COLO829 (cell line): ENCODE data around the gene STK11.

Experiments used
- DNase-seq: peaks from one replicate; pipeline ENCODE4 v3.0.0; 2012; ENCODE audit warnings: low spot score

Gene STK11

DNA sequence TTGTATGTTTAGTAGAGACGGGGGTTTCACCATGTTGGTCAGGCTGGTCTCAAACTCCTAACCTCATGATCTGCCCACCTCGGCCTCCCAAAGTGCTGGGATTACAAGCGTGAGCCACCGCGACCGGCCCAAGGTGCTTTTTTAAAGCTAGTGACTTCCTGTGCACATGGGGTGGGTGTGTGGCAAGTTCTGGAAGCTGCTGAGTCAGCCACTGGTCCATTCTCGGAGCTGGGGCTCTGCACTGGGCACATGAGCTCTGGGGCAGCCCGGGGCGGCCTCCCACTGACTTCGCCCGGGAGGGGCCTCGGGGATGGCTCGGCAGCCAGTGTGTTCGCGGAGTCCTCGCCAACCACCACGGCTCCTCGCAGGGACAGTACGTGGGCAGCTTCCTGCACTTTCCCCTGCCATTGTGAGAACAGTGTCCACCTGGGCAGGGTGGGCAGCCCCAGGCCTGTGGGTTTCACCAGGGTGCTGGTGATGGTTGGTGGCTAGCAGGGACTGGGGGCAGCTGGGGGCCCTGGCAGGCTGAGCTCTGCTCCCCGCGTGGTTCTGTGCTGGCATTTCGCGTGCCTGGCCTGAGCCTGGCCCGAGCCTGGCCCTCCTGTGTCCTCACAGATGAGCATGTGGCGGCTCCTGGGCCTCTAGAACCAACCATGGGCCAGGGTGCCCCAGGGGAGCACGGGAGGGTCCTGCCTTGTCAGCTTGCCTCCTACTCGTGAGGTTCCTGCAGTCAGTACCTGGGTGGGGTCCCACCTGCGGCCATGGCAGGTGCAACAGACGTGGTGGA is 20.1 kb downstream of the STK11 start:
- DNase-seq = no peak

DNA sequence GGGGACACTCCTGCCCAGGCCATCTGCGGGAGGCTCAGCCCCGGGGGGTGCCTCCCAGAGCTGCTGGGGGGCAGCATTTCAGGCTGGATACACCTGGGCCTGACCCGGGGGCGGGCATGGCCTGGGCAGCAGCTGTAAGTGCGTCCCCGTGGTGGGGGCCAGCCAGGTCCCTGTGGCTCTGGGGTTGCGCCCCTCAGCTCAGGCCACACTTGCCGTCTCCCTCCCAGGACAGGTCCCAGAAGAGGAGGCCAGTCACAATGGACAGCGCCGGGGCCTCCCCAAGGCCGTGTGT is 20.6 kb downstream of the STK11 start:
- no peak for DNase-seq

DNA sequence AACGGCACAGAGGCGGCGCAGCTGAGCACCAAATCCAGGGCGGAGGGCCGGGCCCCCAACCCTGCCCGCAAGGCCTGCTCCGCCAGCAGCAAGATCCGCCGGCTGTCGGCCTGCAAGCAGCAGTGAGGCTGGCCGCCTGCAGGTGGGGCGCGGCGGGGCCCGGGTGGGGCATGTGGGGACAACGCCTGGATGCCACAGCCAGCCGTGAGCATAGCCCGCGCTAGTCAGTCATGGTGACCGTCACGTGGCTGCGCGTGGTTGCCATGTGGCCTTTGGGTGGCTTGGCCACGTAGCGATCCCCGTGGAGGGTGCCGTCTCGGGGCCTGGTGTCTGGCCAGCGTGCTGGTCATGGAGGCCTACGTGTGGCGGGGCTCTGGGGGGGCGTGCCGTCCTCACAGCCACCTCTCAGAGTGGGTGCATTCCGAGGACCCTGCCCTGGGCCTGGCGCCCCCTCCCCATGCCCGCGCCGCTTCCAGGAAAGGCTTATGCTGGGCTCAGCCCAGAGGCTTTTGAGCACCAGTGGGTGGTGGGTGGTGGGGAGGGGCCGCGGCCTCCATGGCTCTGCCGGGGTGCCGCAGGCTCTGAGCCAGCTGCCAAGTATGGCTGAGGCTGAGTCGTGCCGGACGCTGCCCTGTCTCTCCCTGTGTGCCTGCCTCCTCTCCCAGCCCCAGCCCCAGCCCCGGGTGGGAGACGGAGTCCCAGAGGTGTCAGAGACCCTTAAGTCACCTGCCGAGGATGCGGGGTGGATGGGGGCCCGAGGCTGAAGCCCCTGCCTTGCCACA is 21.1 kb downstream of the STK11 start:
- no peak for DNase-seq

DNA sequence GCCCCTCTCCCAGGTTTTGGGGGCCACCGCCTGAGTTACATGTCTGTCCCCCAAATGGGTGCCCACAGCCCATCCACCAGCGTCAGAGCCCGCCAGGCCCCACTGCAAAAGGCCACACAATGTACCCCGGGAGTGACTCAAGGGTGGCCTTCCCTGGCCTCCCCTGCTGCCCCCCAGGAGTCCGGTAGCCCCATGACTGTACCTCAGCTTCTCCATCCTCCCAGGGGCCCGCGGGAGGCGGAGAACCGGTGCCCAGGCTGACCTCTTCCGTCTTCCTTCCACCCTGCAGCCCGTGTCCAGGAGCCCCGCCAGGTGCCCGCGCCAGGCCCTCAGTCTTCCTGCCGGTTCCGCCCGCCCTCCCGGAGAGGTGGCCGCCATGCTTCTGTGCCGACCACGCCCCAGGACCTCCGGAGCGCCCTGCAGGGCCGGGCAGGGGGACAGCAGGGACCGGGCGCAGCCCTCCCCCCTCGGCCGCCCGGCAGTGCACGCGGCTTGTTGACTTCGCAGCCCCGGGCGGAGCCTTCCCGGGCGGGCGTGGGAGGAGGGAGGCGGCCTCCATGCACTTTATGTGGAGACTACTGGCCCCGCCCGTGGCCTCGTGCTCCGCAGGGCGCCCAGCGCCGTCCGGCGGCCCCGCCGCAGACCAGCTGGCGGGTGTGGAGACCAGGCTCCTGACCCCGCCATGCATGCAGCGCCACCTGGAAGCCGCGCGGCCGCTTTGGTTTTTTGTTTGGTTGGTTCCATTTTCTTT is 21.9 kb downstream of the STK11 start:
- DNase-seq = no peak

DNA sequence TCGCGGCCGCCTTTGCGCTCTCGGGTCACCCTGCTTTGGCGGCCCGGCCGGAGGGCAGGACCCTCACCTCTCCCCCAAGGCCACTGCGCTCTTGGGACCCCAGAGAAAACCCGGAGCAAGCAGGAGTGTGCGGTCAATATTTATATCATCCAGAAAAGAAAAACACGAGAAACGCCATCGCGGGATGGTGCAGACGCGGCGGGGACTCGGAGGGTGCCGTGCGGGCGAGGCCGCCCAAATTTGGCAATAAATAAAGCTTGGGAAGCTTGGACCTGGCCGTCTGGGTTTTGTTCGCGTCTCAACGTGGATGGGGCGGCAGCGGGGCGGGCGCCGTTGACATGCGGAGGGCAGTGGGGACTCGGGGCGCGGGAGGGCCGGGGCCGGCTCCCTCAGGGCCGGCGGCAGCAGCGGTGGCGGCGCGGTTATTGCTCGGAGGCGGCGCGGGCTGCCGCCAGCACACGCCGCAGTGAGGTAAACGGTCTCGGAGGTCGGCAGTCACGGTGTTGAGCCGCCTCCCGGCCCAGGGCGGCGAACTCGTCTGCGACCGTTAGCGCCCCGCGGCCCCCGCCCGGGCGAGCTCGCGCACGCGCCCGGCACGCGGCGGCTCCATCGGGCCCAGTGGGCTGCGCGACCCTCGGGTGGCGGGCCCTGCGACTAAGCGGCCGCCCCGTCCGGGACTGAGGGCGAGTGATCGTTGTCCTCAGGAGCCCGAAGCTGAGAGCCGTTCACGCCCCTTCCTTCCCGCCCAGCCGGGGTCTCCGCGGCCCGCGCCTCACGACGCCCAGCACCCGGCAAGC is 22.8 kb downstream of the STK11 start:
- no peak for DNase-seq

DNA sequence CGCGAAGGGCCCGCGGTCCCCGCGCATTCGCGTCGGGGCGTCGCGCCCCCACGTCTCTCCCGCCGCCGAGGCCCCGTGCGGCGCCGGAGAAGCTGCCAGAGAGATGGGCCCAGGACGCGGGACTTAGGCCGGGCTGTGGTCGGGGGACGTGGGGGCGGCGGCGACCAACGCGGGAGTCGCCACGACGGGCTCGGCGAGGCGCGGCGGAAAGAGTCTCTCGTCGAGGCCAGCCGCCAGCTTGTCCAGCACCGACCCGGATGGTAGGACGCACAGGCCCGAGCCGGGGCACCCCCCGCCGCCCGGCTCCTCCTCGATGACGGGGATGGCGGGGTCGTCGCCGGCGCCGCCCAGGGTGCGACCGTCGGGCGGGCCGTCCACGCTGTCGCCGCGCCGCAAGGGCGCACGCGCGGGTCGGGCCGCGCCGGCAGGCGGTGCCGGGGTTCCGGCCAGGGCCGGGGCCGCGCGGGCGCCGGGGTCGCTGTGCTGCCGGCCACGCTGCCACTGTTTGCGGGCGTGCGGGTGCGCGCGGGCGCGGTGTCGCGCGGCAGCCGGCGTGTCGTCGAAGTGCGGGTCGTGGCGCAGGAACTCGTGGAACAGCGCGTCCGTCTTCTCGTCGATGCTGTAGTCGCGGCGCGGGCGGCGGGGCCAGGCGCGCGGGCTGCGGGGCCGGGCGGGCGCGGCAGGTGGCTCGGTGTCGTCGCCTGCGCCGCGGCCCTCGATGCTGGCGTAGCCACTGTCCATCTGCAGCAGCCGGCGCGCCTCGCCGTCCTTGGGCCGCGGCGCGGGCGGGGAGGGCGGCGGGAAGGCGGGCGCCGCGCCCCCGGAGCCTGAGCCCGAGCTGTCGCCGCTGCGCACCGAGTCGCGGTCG is 23.7 kb downstream of the STK11 start:
- no peak for DNase-seq

DNA sequence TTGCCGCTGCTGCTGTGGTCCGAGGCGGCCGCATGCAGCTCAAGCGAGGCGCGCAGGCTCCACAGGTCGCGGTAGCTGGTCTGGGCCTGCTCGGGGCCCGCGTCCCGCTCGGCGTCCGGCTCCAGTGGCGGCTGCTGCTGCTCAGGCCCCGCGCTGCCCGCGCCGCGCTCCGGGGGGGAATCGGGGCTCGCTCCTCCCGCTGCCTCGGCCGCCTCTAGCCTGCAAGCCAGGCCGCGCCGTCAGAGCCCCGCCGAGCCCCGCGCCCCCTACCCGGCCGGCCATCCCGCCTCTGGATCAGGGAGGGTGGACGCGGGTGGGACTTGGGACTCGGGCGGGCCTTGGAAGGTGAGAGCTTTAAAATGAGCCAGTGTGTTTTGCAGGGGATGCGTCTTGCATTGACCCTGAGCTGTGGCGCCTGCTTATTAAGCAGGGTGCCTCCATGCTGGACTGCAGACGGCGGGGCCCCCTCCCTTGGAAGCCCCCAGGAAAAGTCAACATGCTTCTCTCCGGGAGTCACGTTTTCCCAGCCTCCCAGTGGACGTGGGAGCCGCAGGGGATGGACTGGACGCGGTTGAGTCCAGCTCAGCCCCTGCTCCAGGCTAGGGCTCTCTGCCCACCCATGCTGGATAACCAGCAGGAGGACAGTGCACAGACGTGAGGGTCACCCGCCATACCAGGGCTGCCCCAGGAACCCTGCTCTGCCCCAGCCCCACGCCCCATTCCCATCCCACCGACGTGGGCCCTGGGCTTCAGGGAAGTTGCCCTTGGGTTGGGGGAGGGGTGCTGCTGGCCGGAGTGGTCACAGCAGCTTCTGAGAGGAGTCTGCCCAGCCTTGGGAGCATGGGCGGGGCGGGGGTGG is 24.6 kb downstream of the STK11 start:
- no peak for DNase-seq

DNA sequence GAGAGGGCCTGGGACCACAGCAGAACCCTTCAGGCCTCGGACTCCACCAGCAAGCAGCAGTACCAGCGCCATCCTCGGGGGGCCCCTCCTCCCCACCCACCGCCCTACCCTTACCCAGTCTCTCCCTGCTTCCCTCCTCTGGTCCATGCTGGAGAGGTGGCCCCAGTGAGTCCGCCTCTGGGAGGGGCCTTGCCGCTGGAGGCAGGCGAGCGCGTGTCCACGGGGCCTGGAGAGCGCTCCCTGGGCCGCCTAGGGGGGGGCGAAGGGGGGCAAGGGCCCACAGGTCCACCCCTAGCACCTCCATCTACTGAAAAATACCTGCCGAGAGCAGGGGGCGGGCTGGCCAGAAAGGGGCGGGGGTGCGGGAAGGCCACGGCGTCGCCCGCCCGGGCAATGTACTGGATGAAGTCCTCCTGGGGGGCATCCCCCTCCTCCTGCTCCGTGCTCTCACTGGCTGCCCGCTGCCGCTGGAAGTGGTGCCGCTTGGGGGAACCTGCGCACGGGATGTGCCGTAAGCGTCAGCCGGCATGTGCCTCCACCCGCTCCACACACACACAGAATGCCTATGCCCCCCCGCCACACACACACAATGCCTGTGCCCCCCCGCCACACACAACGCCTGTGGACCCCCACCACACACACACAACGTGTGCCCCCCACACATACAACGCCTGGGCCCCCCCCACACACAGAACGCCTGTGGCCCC is 25.4 kb downstream of the STK11 start:
- no peak for DNase-seq

DNA sequence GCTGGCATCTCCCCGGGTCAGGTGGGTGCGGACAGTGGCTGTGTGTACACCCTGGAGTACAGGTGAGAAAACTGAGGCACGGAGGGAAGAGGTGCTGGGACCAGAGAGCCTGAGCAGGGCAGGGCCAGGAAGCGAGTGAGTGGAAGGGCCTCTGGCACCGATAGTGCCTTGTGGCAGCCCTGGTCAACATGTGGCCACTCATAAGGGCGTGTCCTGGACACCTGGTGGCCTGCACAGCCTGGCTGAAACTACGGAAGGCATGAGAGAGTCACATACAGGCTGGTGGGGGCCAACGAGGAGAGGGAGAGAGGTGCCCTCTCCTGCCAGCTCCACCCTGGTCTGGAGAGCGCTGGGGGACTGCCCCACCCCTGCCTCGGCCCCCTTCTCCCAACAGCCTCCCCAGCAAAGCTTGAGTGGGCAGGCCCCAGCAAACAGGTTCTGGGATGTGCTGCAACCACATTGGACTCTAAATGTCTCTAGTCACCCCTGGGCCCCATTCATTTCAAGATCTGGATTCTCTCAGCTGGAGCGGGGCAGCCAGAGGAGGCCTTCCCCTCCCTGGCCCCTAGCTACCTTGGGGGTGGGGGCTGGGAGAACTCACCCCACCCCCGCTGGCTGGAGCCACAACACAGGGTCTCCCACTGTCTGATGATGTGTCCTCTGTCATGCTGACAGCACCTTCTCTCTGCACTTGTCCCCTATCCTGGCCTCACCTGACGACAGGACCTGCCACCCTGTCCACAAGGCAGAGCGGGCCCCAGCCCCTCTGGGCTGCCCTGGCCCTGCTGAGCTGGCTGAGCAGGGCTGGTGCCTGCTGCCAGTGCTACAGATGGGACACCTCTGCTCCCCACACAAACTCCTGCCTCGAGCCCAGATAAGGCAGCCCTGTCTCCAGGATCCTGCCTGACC is 26.4 kb downstream of the STK11 start:
- DNase-seq = no peak

DNA sequence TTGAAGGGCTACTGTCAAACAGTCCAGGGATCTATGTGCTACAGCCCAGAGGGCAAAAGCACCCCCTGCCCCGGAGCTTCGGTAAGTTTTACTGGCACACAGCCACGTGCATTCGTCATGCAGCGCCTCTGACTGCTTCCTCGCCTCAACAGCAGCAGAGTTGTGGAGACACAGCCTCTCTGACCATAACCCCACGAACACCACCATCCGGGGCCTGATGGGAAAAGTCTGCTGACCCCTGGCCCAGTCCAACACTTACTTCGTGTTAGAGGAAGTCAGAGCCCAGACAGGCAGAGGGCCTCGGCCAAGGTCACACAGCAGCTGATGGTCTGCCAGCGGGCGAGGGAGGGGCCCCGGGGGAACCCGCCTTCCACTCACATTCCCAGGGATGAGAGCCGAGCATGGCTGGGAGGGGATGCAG is 27.1 kb downstream of the STK11 start:
- DNase-seq = no peak

DNA sequence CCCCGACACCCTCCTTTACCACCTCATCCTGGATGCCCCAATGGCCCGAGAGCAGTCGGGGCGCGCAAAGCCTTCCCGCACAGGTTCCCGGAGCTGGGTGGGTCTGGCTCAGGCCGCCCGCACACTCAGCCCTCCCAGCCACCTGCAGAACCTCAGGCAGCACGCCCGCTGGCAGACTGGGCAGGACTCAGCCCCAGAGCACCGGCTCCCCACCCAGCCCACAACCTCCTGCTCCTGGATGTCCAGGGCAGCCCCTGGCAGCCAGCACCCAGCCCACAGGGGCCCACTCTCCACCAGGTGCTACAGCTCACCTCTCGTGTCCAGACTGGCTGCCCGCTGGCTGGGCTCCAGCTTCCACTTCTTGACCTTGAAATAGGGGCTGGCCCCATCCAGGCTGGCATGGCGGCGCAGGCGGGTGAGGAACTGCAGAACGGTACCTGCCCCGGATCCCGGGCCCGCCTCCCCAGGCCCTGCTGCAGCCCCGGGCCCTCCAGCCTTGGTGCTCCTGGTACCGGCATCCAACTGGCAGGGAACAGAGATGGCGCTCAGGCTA is 27.6 kb downstream of the STK11 start:
- DNase-seq = no peak

DNA sequence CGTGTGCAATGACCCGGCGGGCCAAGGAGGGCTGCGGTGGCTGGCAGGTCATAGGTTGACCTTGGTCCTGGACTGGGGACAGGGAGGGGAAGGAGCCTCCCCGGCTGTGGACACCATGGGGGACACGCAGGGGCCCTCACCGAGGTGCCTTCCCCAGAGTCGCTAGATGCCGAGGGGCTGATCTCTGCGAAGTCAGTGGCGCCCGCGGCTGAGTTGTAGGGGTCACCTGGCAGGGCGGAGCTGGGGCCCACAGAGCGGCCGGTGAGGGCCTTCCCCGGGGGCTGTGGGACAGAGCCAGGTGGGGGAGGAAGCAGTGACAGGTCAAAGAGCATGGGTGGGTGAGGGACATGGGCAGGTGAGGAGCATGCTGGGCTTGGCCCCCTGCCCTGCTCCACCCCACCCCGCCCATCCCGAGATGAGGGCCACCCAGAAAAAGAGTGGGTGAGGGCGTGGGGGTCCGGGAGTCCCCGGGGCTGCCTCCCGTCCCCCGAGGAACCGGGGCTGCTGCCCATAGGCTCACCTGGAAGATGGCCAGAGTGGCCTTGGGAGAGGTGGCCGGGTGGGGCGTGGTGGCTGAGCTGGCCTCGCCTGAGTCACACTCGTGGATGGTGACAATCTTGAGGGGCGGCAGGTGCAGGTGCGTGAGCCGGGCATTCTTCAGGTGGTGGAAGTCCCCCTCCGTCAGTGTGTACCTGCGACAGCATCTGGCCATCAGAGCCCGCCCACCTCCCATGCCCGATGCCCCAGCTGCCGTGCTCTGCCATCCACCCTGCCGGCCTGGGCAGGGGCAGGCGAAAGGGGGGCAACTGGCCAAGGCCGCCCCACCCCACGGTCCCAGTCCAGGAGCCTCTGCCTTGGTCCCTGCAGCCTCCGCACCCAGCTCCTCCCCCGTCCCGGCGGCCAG is 28.7 kb downstream of the STK11 start:
- DNase-seq = no peak

DNA sequence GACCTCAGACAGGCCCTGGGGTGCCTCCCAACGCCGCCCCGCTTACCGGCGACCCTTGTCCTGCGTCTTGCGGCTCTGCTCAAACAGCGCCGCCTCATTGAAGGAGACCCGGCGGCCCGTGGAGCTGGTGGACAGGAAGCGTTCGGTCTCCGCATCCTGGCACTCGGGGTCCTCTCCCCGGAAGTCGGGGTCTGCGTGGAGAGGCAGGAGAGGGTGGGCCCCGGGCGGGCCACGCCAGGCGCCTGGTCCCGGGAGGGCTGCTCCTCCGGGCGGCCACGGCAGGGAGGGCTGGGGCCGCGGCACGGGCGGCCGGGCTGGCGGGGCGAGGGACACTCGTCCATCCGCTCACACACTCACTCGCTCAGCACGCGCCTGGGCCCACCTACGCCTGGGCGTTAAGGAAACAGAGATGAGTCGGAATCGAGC is 29.4 kb downstream of the STK11 start:
- no peak for DNase-seq

DNA sequence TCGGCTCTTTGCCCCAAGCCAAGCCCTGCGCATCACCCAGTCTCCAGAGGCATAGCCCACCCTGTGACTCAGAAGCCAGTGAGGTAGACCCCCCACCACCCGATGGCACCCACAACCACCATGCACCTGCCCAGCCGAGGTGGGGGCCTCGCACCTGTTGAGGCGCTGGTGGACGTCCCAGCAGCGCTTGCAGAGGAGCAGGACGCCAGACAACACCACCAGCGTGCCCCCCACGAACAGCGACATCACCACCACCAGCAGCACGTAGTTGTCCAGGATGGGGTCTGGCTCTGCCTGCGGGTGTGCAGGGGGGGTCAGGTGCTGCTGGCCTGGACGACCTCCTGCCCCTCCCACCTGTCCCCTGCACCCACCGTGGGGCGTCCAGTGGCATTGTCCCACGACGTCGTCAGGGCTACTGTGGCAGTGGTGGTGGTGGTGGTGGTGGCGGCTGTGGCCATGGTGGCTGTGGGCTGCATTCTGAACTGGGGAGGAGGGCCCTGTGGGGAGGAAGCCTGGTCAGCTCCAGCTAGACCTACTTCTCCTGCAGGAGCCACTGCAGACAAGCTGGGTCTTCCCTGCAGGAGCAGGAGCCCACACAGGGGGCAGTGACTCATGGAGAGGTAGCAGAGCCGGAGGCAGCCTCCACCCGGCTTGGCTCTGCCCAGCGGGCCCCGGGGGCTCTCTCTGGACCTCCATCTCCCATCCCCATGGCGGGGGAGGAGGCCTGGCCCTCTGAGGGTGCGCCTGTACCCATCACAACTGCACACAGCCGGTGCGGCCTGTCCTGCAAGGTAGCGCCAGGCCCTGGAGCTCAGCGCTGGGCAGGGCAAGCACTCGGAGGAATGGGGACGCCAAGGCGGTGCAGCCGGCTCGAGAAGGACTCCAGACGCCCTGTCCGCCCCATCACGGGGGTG is 30.3 kb downstream of the STK11 start:
- DNase-seq = no peak

DNA sequence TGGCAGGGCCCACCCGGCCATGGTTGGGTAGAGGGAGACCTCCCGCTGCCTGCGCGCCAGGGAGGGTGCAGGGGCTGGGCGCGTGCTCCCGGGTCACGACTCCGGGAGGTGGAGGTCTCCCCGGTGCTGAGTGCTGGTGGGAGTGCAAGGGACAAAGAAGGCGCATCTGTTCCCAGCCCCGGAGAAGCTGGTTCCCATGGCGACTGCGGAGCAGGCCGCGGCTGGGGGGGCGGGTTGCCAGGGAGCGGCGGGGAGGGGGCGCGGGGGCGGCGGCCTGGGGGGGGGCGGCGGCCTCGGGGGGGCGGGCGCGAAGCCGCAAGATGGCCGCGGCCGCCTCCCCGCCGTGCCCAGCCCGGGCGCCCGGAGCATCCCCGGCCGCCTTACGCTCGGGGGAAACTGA is 31.0 kb downstream of the STK11 start:
- DNase-seq = no peak

DNA sequence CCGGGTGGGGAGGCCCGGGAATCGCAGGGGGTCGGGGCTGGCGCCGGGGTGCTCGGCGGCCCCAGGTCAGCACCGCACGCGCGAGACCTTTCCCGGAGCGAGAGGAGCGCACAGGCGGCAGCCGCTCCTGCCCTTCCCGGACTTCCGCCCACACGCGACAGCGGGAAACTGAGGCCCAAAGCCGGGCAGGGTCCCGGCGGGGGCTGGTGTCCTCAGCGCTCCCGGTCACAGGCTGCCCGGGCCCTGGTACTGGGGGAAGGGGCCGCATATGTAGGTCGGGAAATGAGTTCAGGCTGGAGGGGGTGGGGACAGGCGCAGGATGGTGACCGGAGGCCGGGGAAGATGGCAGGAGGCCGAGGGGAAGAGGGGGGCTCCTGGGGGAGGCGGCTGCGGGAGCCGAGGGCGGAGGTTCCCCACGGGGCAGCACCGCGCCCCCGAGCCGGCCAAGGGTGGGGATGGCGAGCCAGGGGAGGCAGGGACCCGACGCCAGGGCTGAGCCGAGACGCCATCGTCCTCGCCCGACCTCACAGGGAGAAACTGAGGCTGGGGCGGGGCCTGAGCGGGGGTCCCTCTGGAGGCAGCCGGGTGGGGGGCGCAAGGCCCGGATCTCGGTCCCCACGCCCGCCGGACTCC is 31.6 kb downstream of the STK11 start:
- DNase-seq = no peak
